ENCODE data around the gene GPR176. TPM values are rescaled to one million over a fixed set of nuclear protein-coding genes. Genes with fewer than 3 reads are reported as not detected.

GPR176 gene
- total RNA-seq, 1 donor from 2014 or later = 21.1 TPM

DNA sequence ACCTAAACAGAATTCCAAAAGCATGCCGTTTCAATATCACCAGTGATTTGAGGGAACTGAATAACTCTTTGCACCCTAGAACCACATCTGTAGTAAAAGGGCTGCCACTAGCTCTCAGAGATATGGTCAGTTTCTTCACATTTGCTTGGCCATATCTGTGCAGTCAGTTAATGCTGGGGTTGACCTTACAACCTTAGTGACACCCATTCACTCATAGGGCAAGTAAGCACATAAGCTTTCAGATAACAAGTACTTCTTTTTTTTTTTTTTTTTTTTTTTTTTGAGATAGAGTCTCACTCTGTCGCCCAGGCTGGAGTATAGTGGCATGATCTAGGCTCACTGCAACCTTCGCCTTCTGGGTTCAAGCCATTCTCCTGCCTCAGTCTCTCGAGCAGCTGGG, 117.0 kb downstream of the GPR176 start:
- Mint-ChIP-seq H3K9me3 (ENCODE audit: unreplicated experiment) (no peaks in the 10 kb centered on the region), H3K27me3 (ENCODE audit: unreplicated experiment) (no peaks in the 10 kb centered on the region), H3K4me3 (ENCODE audit: unreplicated experiment) (no peak overlapping the region), H3K4me1 (ENCODE audit: unreplicated experiment) (no peaks in the 10 kb centered on the region), H3K36me3 (ENCODE audit: unreplicated experiment) (peaks cover 12% of the 10 kb centered on the region), H3K27ac (ENCODE audit: unreplicated experiment) (no peak overlapping the region)
- no peak for DNase-seq (ENCODE audit: extremely low spot score, unreplicated experiment)
- TF ChIP-seq, protein P1, sequence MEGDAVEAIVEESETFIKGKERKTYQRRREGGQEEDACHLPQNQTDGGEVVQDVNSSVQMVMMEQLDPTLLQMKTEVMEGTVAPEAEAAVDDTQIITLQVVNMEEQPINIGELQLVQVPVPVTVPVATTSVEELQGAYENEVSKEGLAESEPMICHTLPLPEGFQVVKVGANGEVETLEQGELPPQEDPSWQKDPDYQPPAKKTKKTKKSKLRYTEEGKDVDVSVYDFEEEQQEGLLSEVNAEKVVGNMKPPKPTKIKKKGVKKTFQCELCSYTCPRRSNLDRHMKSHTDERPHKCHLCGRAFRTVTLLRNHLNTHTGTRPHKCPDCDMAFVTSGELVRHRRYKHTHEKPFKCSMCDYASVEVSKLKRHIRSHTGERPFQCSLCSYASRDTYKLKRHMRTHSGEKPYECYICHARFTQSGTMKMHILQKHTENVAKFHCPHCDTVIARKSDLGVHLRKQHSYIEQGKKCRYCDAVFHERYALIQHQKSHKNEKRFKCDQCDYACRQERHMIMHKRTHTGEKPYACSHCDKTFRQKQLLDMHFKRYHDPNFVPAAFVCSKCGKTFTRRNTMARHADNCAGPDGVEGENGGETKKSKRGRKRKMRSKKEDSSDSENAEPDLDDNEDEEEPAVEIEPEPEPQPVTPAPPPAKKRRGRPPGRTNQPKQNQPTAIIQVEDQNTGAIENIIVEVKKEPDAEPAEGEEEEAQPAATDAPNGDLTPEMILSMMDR (IDR thresholded peaks at IDR 0.05) = no peak

DNA sequence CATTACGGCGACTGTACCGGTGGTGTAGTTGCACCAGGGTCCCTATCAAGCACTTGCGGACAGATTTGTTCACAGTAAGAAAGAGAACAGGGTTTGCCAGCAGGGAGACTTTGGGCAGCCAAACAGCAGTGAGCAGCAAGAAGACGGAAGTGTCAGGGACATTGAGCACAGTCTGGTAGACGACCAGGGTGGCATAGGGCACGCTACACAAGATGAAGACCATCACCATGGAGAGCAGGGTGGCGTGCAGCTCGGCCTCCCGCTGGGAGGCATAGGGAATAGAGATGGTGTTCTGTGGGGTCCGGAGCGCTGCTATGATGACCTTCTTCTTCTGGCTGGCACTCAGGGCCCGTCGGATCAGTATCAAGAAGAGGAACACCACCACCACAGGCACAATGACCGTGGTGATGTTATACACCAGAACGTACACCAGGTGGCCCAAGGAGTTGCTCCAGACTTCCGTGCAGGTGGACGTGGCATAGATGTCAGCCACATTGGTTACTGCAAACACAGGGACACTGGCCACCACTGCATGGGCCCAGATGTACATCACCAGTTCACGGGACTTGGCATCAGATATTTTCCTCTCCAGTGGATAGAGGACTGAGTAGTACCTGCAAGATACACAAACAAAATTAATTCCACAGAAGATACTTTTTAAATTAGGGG, 118.3 kb downstream of the GPR176 start:
- Mint-ChIP-seq H3K36me3 (ENCODE audit: unreplicated experiment) (peaks cover 12% of the 10 kb centered on the region), H3K4me3 (ENCODE audit: unreplicated experiment) (no peak overlapping the region), H3K27me3 (ENCODE audit: unreplicated experiment) (no peaks in the 10 kb centered on the region), H3K9me3 (ENCODE audit: unreplicated experiment) (no peaks in the 10 kb centered on the region), H3K27ac (ENCODE audit: unreplicated experiment) (no peak overlapping the region), H3K4me1 (ENCODE audit: unreplicated experiment) (no peaks in the 10 kb centered on the region)
- DNase-seq (ENCODE audit: extremely low spot score, unreplicated experiment) = no peak
- TF ChIP-seq, protein P1 (IDR thresholded peaks at IDR 0.05) = peak; percentile 47

DNA sequence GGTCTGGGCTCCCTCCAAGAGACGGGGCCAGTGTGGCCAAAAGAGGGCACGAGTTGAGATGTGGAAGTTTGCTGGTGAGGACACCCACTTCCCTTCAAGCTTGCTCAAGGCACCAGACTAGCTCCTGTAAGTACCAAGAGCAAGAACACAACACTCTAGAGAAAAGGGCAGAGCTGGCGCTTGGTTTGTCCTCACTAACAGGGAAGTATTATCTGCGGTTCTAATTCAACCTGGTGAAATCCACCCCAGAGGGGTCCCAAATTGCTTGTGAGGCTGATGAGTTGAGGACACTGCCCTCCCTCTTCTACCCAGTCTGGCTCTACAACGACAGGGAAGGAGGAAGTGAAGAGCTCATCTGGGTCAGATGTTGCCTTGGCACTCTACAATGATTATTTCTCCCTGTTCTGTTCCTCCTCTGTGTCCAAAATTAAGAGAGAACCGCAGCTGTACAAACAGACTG, 120.5 kb downstream of the GPR176 start:
- TF ChIP-seq, protein P1 (IDR thresholded peaks at IDR 0.05) = no peak
- Mint-ChIP-seq H3K36me3 (ENCODE audit: unreplicated experiment) (peaks cover 14% of the 10 kb centered on the region), H3K9me3 (ENCODE audit: unreplicated experiment) (no peaks in the 10 kb centered on the region), H3K4me3 (ENCODE audit: unreplicated experiment) (no peak overlapping the region), H3K27ac (ENCODE audit: unreplicated experiment) (no peak overlapping the region), H3K4me1 (ENCODE audit: unreplicated experiment) (no peaks in the 10 kb centered on the region), H3K27me3 (ENCODE audit: unreplicated experiment) (no peaks in the 10 kb centered on the region)
- DNase-seq (ENCODE audit: extremely low spot score, unreplicated experiment) = no peak

DNA sequence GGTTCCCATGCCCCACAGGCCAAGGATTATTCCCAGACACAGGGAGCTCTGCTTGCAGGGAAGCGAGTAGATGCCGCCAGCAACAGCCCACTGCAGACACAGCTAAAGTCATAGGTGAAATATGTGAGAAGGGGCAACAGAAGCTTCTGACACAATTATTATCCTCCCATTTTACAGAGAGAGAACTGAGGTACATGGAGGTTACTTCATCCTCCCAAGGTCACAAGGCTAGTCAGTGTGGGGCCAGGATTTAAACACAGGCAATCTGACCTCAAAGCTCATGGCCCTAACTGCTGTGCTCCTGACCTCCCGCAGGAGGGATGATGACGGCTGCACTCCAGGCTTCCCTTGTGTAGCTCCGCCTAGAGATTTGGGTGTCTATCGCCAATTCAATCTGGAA, 121.7 kb downstream of the GPR176 start:
- no peaks in the 10 kb centered on the region for H3K27me3 Mint-ChIP-seq (ENCODE audit: unreplicated experiment)
- no peaks in the 10 kb centered on the region for H3K4me1 Mint-ChIP-seq (ENCODE audit: unreplicated experiment)
- no peak overlapping the region for H3K27ac Mint-ChIP-seq (ENCODE audit: unreplicated experiment)
- TF ChIP-seq, protein P1 (IDR thresholded peaks at IDR 0.05) = no peak
- peaks cover 14% of the 10 kb centered on the region for H3K36me3 Mint-ChIP-seq (ENCODE audit: unreplicated experiment)
- H3K4me3 Mint-ChIP-seq (ENCODE audit: unreplicated experiment) = no peak overlapping the region
- H3K9me3 Mint-ChIP-seq (ENCODE audit: unreplicated experiment) = no peaks in the 10 kb centered on the region
- no peak for DNase-seq (ENCODE audit: extremely low spot score, unreplicated experiment)

DNA sequence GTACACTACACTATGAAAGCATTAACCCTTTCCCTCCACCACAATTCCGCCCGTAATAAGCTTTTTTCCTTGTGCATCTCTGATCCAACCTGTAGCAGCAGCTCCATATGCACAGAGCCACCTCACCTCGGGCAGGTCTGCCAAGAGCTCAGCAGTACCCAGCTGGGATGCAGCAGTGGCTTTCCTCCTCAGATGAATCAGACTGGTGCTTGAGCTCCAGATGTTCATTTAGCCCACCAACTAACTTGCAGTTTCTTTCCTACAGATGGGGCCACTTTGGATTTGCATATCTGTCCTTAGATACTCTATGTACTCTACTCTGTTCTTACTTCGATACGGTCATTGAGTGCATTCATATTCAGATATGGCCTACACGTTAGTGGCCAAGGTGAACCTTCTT, 122.7 kb downstream of the GPR176 start:
- DNase-seq (ENCODE audit: extremely low spot score, unreplicated experiment) = no peak
- H3K4me1 Mint-ChIP-seq (ENCODE audit: unreplicated experiment) = peaks cover 7% of the 10 kb centered on the region
- no peaks in the 10 kb centered on the region for H3K9me3 Mint-ChIP-seq (ENCODE audit: unreplicated experiment)
- TF ChIP-seq, protein P1 (IDR thresholded peaks at IDR 0.05) = no peak
- peaks cover 14% of the 10 kb centered on the region for H3K36me3 Mint-ChIP-seq (ENCODE audit: unreplicated experiment)
- no peak overlapping the region for H3K4me3 Mint-ChIP-seq (ENCODE audit: unreplicated experiment)
- no peaks in the 10 kb centered on the region for H3K27me3 Mint-ChIP-seq (ENCODE audit: unreplicated experiment)
- H3K27ac Mint-ChIP-seq (ENCODE audit: unreplicated experiment) = no peak overlapping the region
